Epithelial cell of proximal tubule (primary cell): Measurements from ENCODE around the gene HSD17B1. TPM values are rescaled to one million over a fixed set of nuclear protein-coding genes. Genes with fewer than 3 reads are reported as not detected.
"Not testable (repeated sequence)": the region's sequence is repeated elsewhere in the genome, so short reads cannot be mapped to it uniquely, and the experiment has no call there.

ENCODE experiments used
- DNase-seq: peaks from one replicate; pipeline ENCODE4 v3.0.0-alpha.2; 2011; ENCODE audit warnings: low read depth
- H3K4me3 ChIP-seq: 2 replicates; pipeline ENCODE4 v1.5.1; 2011; ENCODE audit warnings: low read depth, mild to moderate bottlenecking, low read length
- total RNA-seq: library from RNA; depleted of rRNA; stranded (reverse); fragments of >200 nt; gene quantifications from 2 replicates; pipeline ENCODE4 v1.2.3, GENCODE V29; 2015
- TF ChIP-seq, protein P1 (sequence below): conservative IDR thresholded peaks from 2 replicates; pipeline ENCODE4 v1.5.1; 2012; ENCODE audit warnings: low read depth, mild to moderate bottlenecking, low read length

The HSD17B1 gene
- total RNA-seq, 1 donor from 2014 or later: 0.75 TPM

DNA sequence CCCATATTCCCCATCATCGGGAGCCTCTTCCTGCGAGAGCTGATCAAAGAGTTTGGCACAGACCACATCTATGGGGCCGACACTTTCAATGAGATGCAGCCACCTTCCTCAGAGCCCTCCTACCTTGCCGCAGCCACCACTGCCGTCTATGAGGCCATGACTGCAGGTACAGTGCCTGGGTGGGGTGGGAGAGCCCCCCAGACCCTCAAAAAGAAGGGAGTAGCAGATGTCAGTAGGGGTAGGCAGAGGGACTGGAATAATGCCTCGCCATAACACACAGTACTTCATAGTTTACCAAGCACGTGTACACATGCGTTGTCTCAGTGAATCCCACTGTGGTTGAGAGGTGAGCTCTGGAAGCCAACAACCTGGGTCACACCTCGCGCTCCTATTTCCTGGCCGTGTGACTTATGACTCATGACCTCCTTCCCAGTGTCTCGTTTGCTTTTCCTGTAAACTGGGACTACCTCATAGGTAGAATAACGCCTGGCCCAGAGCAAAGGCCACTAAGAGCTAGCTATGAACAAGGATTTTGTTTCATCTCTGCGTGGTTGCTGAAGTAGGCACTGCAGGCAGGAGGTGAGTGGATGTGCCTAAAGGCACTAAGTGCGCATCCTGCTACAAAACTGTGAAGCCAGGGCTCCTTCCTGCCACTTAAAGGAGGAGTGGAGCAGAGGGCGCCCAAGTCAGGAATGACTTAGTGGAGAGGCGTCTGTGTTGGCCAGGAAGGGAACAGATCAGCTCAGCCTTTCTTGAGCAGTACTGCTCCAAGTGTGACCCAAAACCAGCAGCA is 11.5 kb upstream of the HSD17B1 start:
- DNase-seq: no peak
- TF ChIP-seq, protein P1, sequence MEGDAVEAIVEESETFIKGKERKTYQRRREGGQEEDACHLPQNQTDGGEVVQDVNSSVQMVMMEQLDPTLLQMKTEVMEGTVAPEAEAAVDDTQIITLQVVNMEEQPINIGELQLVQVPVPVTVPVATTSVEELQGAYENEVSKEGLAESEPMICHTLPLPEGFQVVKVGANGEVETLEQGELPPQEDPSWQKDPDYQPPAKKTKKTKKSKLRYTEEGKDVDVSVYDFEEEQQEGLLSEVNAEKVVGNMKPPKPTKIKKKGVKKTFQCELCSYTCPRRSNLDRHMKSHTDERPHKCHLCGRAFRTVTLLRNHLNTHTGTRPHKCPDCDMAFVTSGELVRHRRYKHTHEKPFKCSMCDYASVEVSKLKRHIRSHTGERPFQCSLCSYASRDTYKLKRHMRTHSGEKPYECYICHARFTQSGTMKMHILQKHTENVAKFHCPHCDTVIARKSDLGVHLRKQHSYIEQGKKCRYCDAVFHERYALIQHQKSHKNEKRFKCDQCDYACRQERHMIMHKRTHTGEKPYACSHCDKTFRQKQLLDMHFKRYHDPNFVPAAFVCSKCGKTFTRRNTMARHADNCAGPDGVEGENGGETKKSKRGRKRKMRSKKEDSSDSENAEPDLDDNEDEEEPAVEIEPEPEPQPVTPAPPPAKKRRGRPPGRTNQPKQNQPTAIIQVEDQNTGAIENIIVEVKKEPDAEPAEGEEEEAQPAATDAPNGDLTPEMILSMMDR: no peak

DNA sequence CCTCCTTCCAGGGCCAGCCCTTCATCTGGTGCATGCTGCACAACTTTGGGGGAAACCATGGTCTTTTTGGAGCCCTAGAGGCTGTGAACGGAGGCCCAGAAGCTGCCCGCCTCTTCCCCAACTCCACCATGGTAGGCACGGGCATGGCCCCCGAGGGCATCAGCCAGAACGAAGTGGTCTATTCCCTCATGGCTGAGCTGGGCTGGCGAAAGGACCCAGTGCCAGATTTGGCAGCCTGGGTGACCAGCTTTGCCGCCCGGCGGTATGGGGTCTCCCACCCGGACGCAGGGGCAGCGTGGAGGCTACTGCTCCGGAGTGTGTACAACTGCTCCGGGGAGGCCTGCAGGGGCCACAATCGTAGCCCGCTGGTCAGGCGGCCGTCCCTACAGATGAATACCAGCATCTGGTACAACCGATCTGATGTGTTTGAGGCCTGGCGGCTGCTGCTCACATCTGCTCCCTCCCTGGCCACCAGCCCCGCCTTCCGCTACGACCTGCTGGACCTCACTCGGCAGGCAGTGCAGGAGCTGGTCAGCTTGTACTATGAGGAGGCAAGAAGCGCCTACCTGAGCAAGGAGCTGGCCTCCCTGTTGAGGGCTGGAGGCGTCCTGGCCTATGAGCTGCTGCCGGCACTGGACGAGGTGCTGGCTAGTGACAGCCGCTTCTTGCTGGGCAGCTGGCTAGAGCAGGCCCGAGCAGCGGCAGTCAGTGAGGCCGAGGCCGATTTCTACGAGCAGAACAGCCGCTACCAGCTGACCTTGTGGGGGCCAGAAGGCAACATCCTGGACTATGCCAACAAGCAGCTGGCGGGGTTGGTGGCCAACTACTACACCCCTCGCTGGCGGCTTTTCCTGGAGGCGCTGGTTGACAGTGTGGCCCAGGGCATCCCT is 9.3 kb upstream of the HSD17B1 start:
- DNase-seq: no peak
- H3K4me3 ChIP-seq: no peak overlapping the region
- TF ChIP-seq, protein P1: no peak

More for the DNA sequence above, 11.5 kb upstream of the HSD17B1 start:
- H3K4me3 ChIP-seq: no peak overlapping the region

GRCh38 chr17:42544874-42545283 is 7.8 kb upstream of the HSD17B1 start:
- no peak overlapping the region for H3K4me3 ChIP-seq
- TF ChIP-seq, protein P1: no peak
- no peak for DNase-seq

- H3K4me3 ChIP-seq, DNase-seq: not testable (repeated sequence)
Measured at GRCh38 chr17:42545755-42546505, 6.8 kb upstream of the HSD17B1 start.

- H3K4me3 ChIP-seq: no peak overlapping the region
- DNase-seq: no peak
- TF ChIP-seq, protein P1: no peak
Measured at GRCh38 chr17:42547001-42547461, 5.7 kb upstream of the HSD17B1 start.

- no peak for DNase-seq
- TF ChIP-seq, protein P1: no peak
- peak overlapping the region; percentile 61 for H3K4me3 ChIP-seq
Measured at GRCh38 chr17:42547698-42548069, 5.0 kb upstream of the HSD17B1 start.
